Esophagus squamous epithelium (tissue), 5 donors: ENCODE results near the gene C2orf49. TPM values are rescaled to one million over a fixed set of nuclear protein-coding genes. Genes with fewer than 3 reads are reported as not detected.

Experiments used
- DNase-seq: peaks from one replicate; lab custom pipeline; 2025; lab: John Stamatoyannopoulos, UW
- H3K27ac ChIP-seq, 4 donors: fragments of 200-600 bp; sonication (generic); one replicate each; pipeline ENCODE4 v1.5.1; 2016 to 2019; ENCODE audit warnings: mild to moderate bottlenecking in 1 of 4
- H3K27me3 ChIP-seq, 4 donors: fragments of 200-600 bp; sonication (generic); 1 replicate in 3 of 4; 2 replicates in 1 of 4; pipeline versions ENCODE4 v1.5.1 to v1.6.0; 2017 to 2021; ENCODE audit warnings: antibody characterized with exemption in 1 of 4
- H3K36me3 ChIP-seq, 3 donors: fragments of 200-600 bp; sonication (generic); one replicate each; pipeline ENCODE4 v1.5.1; 2016 to 2019
- H3K4me1 ChIP-seq, 3 donors: fragments of 200-600 bp; sonication (generic); one replicate each; pipeline ENCODE4 v1.5.1; 2017 to 2019
- H3K4me3 ChIP-seq, 4 donors: fragments of 200-600 bp; sonication (generic); 1 replicate in 3 of 4; 2 replicates in 1 of 4; pipeline ENCODE4 v1.5.1; 2016 to 2019; ENCODE audit warnings: mild to moderate bottlenecking in 2 of 4, moderate library complexity in 1 of 4
- H3K9me3 ChIP-seq, 3 donors: fragments of 200-600 bp; sonication (generic); one replicate each; pipeline ENCODE4 v1.5.1; 2016 to 2019
- CTCF ChIP-seq, 6 experiments: fragments of 450-650 bp in 4 of 6; fragments of 200-600 bp in 2 of 6; sonication (generic) in 2 of 6; IDR thresholded peaks; one replicate each; pipeline ENCODE4 v1.5.1; 2016 to 2019; ENCODE audit warnings: antibody characterized with exemption in 6 of 6, mild to moderate bottlenecking in 4 of 6, moderate library complexity in 4 of 6
- POLR2A ChIP-seq, 4 donors: fragments of 450-650 bp; IDR thresholded peaks; one replicate each; pipeline ENCODE4 v1.6.1; 2017; ENCODE audit warnings: antibody characterized with exemption in 4 of 4, mild to moderate bottlenecking in 4 of 4, moderate library complexity in 3 of 4
- WGBS, 2 donors: methylation state at CpG; one replicate each; pipeline ENCODE4 v1.1.5; 2018; 5-methylcytosine and 5-hydroxymethylcytosine counted together
- intact Hi-C: fragments of 100-400 bp; cut with DNase I; formaldehyde crosslinking; loops from one replicate; pipeline ENCODE4 v1.15.0; 2022
- total RNA-seq, 4 donors: library from RNA; depleted of rRNA; stranded (reverse); fragments of >200 nt; gene quantifications; one replicate each; pipeline ENCODE4 v1.1.0, GENCODE V29; 2016
- donor health status: DM: yes; HTN: yes; CAD: no.

Gene C2orf49
- total RNA-seq, 4 donors from 2014 or later, result 9.3 to 19.8 (median 12.4) TPM

GRCh38 chr2:105362862-105363591, 25.7 kb downstream of the C2orf49 start:
- H3K36me3 ChIP-seq, result peaks cover 17 to 99% (median 27%) of the 10 kb centered on the region in 3 donors
- WGBS, 2 donors, result 63% methylated on average over 5 to 12 of the region's 15 CpGs
- no peak for DNase-seq
- intact Hi-C loops, result no loop called here
- H3K4me3 ChIP-seq, result no peak overlapping the region
- TF ChIP-seq POLR2A (IDR thresholded peaks at IDR 0.05), result no peak
- TF ChIP-seq CTCF (IDR thresholded peaks at IDR 0.05), result no peak
- no peaks in the 10 kb centered on the region for H3K9me3 ChIP-seq
- H3K27me3 ChIP-seq, result no peaks in the 10 kb centered on the region
- H3K27ac ChIP-seq, result no peak overlapping the region
- H3K4me1 ChIP-seq, result peaks cover 0 to 12% (median 0%) of the 10 kb centered on the region in 3 donors

DNA sequence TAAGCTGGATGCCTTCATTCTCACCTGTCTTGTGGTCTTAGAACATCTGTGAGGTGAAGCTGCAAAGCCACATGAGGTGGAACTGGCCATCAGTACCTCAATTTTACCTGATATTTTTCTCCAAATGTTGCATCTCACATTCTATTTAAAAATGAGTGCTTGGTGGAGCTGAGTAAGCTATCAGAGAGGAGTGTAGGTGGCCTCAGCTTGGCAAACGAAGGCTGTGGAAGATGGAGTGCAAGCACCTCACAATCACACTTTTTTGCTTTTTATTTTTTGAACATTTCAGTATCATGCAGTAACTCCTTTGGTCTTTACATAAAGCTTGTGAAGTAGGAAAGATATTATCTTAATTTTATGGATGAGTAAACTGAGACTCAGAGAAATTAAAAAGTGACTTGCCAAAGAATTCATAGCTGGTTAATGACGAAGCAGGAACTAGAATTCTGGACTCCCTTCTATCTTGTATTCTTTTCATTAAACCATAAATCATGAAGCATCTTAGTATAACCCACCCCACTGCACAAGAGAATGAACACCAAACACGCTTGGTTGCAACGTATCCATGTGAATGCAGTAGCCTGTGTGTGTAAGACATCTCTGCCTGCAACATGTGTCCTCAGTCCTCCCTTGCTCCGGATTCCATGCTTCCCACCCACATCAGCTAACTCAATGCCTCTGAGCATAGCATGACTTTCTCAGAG, 27.2 kb downstream of the C2orf49 start:
- no peaks in the 10 kb centered on the region for H3K9me3 ChIP-seq
- intact Hi-C loops, result loop anchor here (5.0 kb wide), 1 partner anchor 153 kb away; no protein-coding TSS in a partner anchor
- H3K27me3 ChIP-seq, result no peaks in the 10 kb centered on the region
- WGBS, 2 donors, result 68 to 81% methylated on average over 5 of the region's 5 CpGs
- no peak overlapping the region for H3K27ac ChIP-seq
- no peak for DNase-seq
- no peak overlapping the region for H3K4me3 ChIP-seq
- TF ChIP-seq CTCF (IDR thresholded peaks at IDR 0.05) (no peak), POLR2A (IDR thresholded peaks at IDR 0.05) (no peak)
- peaks cover 17 to 93% (median 27%) of the 10 kb centered on the region in 3 donors for H3K36me3 ChIP-seq
- peaks cover 0 to 16% (median 0%) of the 10 kb centered on the region in 3 donors for H3K4me1 ChIP-seq

DNA sequence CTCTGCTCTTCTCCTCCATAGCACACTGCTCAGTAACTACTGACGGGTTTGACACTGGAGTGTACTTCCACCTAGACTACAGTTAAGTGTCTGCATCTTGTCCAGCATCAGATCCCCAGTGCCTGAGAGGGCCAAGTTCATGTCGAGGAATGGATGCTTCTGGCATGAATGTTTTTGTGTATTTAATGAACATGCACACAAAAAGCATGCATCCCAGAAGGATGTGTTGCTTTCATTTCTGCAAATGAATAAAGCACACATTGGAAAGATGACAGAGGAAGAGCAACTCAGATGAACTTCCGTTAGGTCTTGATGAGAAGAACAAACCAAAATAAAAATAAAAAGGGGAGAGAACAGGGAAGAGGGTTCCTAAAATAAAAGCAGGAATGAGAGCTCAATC, 27.9 kb downstream of the C2orf49 start:
- intact Hi-C loops, result loop anchor here (5.0 kb wide), 1 partner anchor 152 kb away; no protein-coding TSS in a partner anchor
- 39 to 66% methylated on average over 3 of the region's 3 CpGs for WGBS, 2 donors
- TF ChIP-seq POLR2A (IDR thresholded peaks at IDR 0.05) (no peak), CTCF (IDR thresholded peaks at IDR 0.05) (no peak)
- no peak overlapping the region for H3K4me3 ChIP-seq
- H3K27ac ChIP-seq, result no peak overlapping the region
- DNase-seq, result no peak
- peaks cover 0 to 20% (median 3%) of the 10 kb centered on the region in 3 donors for H3K4me1 ChIP-seq
- peaks cover 17 to 90% (median 27%) of the 10 kb centered on the region in 3 donors for H3K36me3 ChIP-seq
- H3K9me3 ChIP-seq, result no peaks in the 10 kb centered on the region
- H3K27me3 ChIP-seq, result no peaks in the 10 kb centered on the region

GRCh38 chr2:105368759-105369408, 31.5 kb downstream of the C2orf49 start:
- WGBS, 2 donors, result 46 to 53% methylated on average over 8 of the region's 8 CpGs
- H3K27ac ChIP-seq, result peak overlapping the region in 1 of 4 donors; percentile 21
- DNase-seq, result no peak
- peaks cover 10 to 56% (median 37%) of the 10 kb centered on the region in 3 donors for H3K4me1 ChIP-seq
- H3K27me3 ChIP-seq, result no peaks in the 10 kb centered on the region
- no peaks in the 10 kb centered on the region for H3K9me3 ChIP-seq
- no peak for TF ChIP-seq CTCF (IDR thresholded peaks at IDR 0.05)
- TF ChIP-seq POLR2A (IDR thresholded peaks at IDR 0.05), result no peak
- intact Hi-C loops, result loop anchor here (5.0 kb wide), 1 partner anchor 148 kb away; no protein-coding TSS in a partner anchor
- peaks cover 3 to 69% (median 7%) of the 10 kb centered on the region in 3 donors for H3K36me3 ChIP-seq
- H3K4me3 ChIP-seq, result no peak overlapping the region
